ENCODE measurements around the gene RNH1.

RNH1 gene

GRCh38 chr11:535519-536454 lies 28.7 kb upstream of the RNH1 start, which contains the start of gene HRAS:
Gene HRAS (minus strand): TSS chr11:535576.
- DNase-seq (ENCODE audit: low read depth), result peak; percentile 66
- TF ChIP-seq, protein P1, sequence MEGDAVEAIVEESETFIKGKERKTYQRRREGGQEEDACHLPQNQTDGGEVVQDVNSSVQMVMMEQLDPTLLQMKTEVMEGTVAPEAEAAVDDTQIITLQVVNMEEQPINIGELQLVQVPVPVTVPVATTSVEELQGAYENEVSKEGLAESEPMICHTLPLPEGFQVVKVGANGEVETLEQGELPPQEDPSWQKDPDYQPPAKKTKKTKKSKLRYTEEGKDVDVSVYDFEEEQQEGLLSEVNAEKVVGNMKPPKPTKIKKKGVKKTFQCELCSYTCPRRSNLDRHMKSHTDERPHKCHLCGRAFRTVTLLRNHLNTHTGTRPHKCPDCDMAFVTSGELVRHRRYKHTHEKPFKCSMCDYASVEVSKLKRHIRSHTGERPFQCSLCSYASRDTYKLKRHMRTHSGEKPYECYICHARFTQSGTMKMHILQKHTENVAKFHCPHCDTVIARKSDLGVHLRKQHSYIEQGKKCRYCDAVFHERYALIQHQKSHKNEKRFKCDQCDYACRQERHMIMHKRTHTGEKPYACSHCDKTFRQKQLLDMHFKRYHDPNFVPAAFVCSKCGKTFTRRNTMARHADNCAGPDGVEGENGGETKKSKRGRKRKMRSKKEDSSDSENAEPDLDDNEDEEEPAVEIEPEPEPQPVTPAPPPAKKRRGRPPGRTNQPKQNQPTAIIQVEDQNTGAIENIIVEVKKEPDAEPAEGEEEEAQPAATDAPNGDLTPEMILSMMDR (conservative IDR thresholded peaks at IDR 0.05; ENCODE audit: low read depth, low read length), result no peak
- peak within 1 kb of the TSS; percentile 73 for H3K4me3 ChIP-seq (ENCODE audit: low read length)

- peak overlapping the region; percentile 73 for H3K4me3 ChIP-seq (ENCODE audit: low read length)
- no peak for DNase-seq (ENCODE audit: low read depth)
- TF ChIP-seq, protein P1 (conservative IDR thresholded peaks at IDR 0.05; ENCODE audit: low read depth, low read length), result no peak
These were observed 28.1 kb upstream of the RNH1 start for GRCh38 chr11:535210-535518.

DNA sequence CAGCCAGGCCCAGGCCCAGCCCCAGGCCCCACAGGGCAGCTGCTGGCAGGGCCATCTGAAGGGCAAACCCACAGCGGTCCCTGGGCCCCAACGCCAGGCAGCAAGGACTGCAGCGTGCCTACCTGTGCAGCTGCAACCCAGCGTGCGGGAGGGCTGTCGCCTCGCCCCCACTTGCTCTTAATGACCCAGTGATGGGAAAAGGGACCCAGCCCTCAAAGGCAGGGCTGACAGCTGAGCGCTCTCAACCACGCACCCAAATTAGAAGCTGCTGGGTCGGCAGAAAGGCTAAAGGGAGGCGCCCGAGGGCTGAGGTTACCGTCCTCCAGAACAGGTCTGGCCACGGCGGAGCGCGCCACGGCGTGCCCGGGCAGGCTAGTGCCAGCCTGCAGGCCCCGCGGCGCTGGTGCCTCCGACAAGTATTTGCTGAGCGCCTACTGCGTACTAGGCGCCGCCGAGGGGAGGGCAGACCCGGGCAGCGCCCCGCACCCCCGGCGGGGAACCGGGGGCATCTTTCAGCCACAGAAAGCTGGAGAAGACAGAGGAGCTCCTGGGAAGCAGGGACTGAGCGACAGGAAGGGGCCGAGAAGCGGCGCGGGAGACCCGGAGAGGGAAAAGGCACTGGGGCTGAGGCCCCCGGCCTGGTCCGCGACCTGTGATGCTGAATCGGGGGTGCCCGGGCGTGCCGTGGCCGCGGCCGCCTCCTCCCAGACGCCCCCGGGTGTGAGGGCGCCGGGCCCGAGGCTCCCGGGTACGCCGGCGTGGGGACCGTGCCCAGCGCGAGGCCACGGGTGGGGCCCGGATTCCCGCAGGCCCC lies 27.6 kb upstream of the RNH1 start:
- TF ChIP-seq, protein P1 (conservative IDR thresholded peaks at IDR 0.05; ENCODE audit: low read depth, low read length), result peak; percentile 2
- DNase-seq (ENCODE audit: low read depth), result no peak
- peak overlapping the region; percentile 73 for H3K4me3 ChIP-seq (ENCODE audit: low read length)

DNA sequence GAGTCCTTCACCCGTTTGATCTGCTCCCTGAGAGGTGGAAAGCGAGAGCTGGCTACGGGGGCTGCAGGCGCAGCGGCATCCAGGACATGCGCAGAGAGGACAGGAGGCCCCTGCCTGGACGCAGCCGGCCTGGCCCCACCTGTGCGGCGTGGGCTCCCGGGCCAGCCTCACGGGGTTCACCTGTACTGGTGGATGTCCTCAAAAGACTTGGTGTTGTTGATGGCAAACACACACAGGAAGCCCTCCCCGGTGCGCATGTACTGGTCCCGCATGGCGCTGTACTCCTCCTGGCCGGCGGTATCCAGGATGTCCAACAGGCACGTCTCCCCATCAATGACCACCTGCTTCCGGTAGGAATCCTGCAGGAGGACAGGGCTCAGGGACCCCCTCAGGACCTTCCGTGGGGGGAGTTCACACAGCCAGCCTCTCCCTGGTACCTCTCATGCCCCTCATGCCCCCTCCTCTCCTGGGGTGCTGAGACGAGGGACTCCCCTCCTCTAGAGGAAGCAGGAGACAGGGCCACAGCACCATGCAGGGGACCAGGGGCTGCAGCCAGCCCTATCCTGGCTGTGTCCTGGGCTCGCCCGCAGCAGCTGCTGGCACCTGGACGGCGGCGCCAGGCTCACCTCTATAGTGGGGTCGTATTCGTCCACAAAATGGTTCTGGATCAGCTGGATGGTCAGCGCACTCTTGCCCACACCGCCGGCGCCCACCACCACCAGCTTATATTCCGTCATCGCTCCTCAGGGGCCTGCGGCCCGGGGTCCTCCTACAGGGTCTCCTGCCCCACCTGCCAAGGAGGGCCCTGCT lies 26.7 kb upstream of the RNH1 start:
- H3K4me3 ChIP-seq (ENCODE audit: low read length), result peak overlapping the region; percentile 73
- DNase-seq (ENCODE audit: low read depth), result no peak
- TF ChIP-seq, protein P1 (conservative IDR thresholded peaks at IDR 0.05; ENCODE audit: low read depth, low read length), result no peak

- DNase-seq (ENCODE audit: low read depth), result no peak
- no peak overlapping the region for H3K4me3 ChIP-seq (ENCODE audit: low read length)
- TF ChIP-seq, protein P1 (conservative IDR thresholded peaks at IDR 0.05; ENCODE audit: low read depth, low read length), result no peak
These were observed 26.0 kb upstream of the RNH1 start for GRCh38 chr11:532986-533585.

- DNase-seq (ENCODE audit: low read depth), result no peak
- no peak overlapping the region for H3K4me3 ChIP-seq (ENCODE audit: low read length)
- TF ChIP-seq, protein P1 (conservative IDR thresholded peaks at IDR 0.05; ENCODE audit: low read depth, low read length), result no peak
These were observed 25.5 kb upstream of the RNH1 start for GRCh38 chr11:532527-532985.

Measured in retinal pigment epithelial cell (primary cell).